IPS-18c (cell line): ENCODE data around the gene FAM171A1.
"Not testable (repeated sequence)": the region's sequence is repeated elsewhere in the genome, so short reads cannot be mapped to it uniquely, and the experiment has no call there.

ENCODE experiments used
- H3K4me3 ChIP-seq: 2 replicates; pipeline ENCODE4 v1.7.0; 2013; ENCODE audit warnings: low read depth, mild to moderate bottlenecking, low read length, moderate library complexity; ENCODE audit not compliant: insufficient read depth
- H3K9me3 ChIP-seq: one replicate; pipeline ENCODE4 v1.6.1; 2013; ENCODE audit warnings: mild to moderate bottlenecking, low read length, moderate library complexity; ENCODE audit not compliant: control insufficient read depth, insufficient read depth

The FAM171A1 gene

GRCh38 chr10:15280462-15280861, 90.6 kb downstream of the FAM171A1 start:
- H3K4me3 ChIP-seq = no peak overlapping the region
- H3K9me3 ChIP-seq = no peaks in the 10 kb centered on the region

- Histone ChIP-seq H3K9me3 (no peaks in the 10 kb centered on the region), H3K4me3 (no peak overlapping the region)
Measured at GRCh38 chr10:15279236-15279635, 91.9 kb downstream of the FAM171A1 start.

- no peaks in the 10 kb centered on the region for H3K9me3 ChIP-seq
- no peak overlapping the region for H3K4me3 ChIP-seq
Measured at GRCh38 chr10:15278786-15279185, 92.3 kb downstream of the FAM171A1 start.

GRCh38 chr10:15276039-15276438, 95.0 kb downstream of the FAM171A1 start:
- H3K9me3 ChIP-seq = not testable (repeated sequence)

GRCh38 chr10:15269838-15270237, 101.3 kb downstream of the FAM171A1 start:
- not testable (repeated sequence) for H3K4me3 ChIP-seq
- peaks cover 10% of the 10 kb centered on the region for H3K9me3 ChIP-seq

More at GRCh38 chr10:15276039-15276438, 95.0 kb downstream of the FAM171A1 start:
- not testable (repeated sequence) for H3K4me3 ChIP-seq

GRCh38 chr10:15267496-15267895, 103.6 kb downstream of the FAM171A1 start:
- H3K4me3 ChIP-seq = no peak overlapping the region

GRCh38 chr10:15266117-15266516, 105.0 kb downstream of the FAM171A1 start:
- Histone ChIP-seq H3K9me3 (peaks cover 10% of the 10 kb centered on the region), H3K4me3 (no peak overlapping the region)

More at GRCh38 chr10:15267496-15267895, 103.6 kb downstream of the FAM171A1 start:
- H3K9me3 ChIP-seq = peaks cover 10% of the 10 kb centered on the region

GRCh38 chr10:15265558-15265957, 105.5 kb downstream of the FAM171A1 start:
- no peak overlapping the region for H3K4me3 ChIP-seq
- peaks cover 10% of the 10 kb centered on the region for H3K9me3 ChIP-seq

GRCh38 chr10:15265056-15265455, 106.0 kb downstream of the FAM171A1 start:
- Histone ChIP-seq H3K9me3 (peaks cover 7% of the 10 kb centered on the region), H3K4me3 (no peak overlapping the region)

GRCh38 chr10:15263657-15264323, 107.3 kb downstream of the FAM171A1 start:
- no peaks in the 10 kb centered on the region for H3K9me3 ChIP-seq
- H3K4me3 ChIP-seq = no peak overlapping the region

GRCh38 chr10:15262036-15262713, 108.9 kb downstream of the FAM171A1 start:
- no peak overlapping the region for H3K4me3 ChIP-seq
- no peaks in the 10 kb centered on the region for H3K9me3 ChIP-seq

- Histone ChIP-seq H3K9me3 (no peaks in the 10 kb centered on the region), H3K4me3 (no peak overlapping the region)
Measured at GRCh38 chr10:15259136-15259535, 112.0 kb downstream of the FAM171A1 start.

GRCh38 chr10:15258255-15258654, 112.8 kb downstream of the FAM171A1 start:
- Histone ChIP-seq H3K4me3 (no peak overlapping the region), H3K9me3 (no peaks in the 10 kb centered on the region)

GRCh38 chr10:15255961-15256360, 115.1 kb downstream of the FAM171A1 start:
- Histone ChIP-seq H3K4me3 (no peak overlapping the region), H3K9me3 (peaks cover 2% of the 10 kb centered on the region)

GRCh38 chr10:15254808-15255648, 116.1 kb downstream of the FAM171A1 start:
- Histone ChIP-seq H3K9me3 (peaks cover 2% of the 10 kb centered on the region), H3K4me3 (no peak overlapping the region)

GRCh38 chr10:15253951-15254807, 116.9 kb downstream of the FAM171A1 start:
- Histone ChIP-seq H3K9me3 (peaks cover 2% of the 10 kb centered on the region), H3K4me3 (no peak overlapping the region)

GRCh38 chr10:15252396-15252795, 118.7 kb downstream of the FAM171A1 start:
- Histone ChIP-seq H3K4me3 (no peak overlapping the region), H3K9me3 (peaks cover 2% of the 10 kb centered on the region)
